Measurements from ENCODE around the gene C6orf62.
"Not testable (repeated sequence)": the region's sequence is repeated elsewhere in the genome, so short reads cannot be mapped to it uniquely, and the experiment has no call there.

Gene C6orf62

DNA sequence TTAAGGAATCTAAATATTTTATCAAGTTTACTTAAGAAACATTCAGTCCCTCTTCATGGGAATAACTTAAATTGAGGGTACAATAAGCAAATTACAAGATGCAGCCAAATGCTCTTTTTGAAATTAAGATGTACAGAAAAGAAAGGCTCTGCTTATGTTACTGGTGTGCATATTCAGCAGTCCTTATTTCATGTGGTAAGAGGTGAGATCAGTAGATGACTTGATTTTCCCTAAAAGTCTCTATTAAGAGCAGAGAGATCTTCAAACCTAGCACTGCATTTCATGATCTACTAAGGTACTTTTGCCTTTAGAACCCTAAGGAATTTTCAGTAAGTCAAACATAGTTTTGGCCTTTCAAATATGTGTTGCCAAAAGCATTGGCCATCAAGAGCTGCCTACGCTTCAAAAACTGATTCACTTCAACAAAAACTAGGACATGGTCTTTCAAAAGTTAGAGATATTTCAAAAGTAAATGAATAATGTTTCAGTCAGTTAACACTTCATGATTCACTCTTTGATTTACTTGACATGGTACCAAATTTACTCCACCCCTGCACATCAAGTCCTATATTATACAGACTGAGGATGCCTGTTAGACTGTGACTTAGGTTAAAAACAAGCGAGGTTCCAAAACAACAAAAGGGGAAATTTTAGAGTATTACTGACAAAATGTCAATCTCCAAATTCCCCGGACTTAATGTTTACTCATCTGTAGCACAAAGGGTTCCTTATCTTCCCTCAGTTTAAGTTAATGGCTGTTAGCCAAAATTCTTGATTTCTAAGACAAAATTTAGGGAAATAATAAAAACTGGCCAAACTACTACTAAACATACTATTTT is 19.2 kb downstream of the C6orf62 start:
- no peak for DNase-seq (ENCODE audit: low spot score)

DNA sequence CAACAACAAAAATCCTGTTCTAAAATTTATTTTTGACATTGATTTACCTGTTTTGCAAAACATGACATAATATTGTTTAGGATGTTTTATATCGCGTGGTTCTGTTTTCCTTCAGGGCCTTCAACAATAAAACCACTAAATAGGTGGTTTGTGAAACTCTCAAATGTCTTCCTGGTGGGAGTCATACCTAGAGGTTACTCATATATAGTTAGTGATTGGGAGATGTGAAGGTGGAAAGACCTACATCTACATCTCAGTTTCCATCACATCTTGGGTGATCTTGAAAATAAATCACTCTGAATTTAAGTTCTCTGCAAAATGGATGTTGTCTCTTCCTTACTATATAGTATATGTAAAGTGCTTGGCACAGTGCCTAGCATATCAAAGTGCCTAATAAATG is 22.9 kb downstream of the C6orf62 start:
- DNase-seq (ENCODE audit: low spot score): no peak

DNA sequence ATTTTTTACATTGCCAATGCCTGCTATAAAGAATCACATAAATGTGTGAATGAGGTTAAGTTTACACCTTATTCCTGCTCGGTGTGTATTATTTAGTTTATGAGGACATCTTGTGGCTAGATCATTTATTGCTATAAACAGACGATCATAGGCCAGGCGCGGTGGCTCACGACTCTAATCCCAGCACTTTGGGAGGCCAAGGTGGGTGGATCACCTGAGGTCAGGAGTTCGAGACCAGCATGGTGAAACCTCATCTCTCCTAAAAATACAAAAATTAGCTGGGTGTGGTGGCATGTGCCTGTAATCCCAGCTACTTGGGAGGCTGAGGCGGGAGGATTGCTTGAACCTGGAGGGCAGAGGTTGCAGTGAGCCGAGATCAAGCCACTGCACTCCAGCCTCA is 23.3 kb downstream of the C6orf62 start:
- DNase-seq (ENCODE audit: low spot score): peak; percentile 64

DNA sequence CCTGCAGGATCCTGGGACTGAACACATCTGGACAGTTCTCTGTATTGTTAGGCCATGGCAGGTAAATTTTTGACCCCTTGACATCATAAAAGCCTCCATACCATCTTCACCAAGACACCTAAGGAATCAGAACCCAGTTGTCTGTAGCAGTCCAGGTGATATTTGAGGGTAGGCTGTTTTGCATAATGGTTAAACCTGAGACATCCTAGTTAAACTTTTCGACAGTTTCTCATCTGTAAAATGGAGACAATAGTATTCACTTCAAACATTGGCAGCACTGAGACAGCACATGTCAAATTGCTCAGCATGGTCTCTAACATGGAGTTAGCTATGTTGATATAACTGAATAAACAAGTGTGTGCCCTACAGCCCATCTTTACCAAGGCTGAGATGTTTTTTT is 24.8 kb downstream of the C6orf62 start:
- no peak for DNase-seq (ENCODE audit: low spot score)

DNA sequence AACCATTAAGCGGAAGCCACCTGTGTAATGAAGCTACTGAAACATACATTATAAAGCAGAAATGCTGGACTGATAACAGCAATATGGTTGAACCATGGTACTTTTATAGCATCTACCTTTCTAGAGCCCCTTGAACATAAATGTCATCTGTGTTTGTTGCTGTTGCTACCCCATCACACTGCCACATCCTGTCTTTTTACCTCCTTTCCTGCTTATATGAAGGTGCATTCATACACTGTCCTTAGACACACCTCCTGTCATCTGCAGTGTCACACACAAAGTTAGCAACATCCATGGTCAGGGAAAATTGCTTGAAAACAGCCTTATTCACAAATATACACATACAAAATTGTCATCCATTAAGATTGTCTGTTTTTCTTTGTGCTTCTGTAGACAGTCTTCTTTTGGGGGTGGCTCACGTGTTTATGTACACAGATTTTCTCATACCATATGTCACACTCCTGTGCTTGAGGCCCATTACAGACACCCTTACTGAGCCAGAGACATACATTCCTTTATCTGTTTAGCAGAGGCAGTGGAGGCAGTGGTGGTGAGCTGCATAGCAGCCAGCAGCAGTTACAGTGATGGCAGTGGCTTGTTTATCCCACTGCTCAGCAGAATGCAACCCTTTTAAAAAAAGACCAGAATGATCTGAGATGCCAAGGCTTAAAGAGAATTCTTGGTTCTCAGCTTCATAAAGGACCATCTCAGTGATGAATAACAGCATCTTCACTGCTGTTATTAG is 25.9 kb downstream of the C6orf62 start:
- no peak for DNase-seq (ENCODE audit: low spot score)

DNA sequence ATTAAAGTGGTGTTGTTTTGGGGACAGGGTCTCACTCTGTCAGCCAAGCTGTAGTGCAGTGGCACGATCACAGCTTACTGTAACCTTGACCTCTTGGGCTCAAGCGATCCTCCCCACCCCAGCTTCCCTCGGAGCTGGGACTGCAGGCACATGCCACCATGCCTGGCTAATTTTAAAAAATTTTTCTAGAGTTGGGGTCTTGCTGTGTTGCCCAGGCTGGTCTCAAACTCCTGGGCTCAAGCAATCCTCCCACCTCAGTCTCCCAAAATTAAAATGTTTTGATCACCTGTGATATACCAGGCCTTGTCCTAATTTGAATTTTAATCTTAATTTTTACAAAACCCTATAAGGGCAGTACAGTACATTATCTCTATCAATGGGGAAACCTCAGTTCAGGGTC is 26.5 kb downstream of the C6orf62 start:
- DNase-seq (ENCODE audit: low spot score): no peak

DNA sequence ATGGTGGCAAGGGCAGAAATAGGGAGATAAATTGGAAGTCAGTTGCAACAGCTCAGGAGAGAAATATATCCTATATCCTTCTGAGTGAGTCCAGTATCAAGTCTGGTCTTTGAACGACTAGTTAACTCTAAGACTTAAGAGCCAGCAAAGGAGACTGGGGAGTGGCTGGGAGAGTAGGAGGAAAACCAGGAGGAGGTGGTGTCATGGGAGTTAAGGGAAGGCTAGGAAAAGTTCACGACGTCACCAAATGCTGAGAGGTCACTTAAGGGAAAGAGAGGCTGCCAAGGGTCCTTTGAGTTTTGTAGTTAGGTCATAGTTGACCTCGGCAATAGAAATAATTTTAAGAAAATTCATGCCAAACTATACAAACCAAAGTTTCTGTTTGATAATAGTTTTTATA is 27.0 kb downstream of the C6orf62 start:
- no peak for DNase-seq (ENCODE audit: low spot score)

DNA sequence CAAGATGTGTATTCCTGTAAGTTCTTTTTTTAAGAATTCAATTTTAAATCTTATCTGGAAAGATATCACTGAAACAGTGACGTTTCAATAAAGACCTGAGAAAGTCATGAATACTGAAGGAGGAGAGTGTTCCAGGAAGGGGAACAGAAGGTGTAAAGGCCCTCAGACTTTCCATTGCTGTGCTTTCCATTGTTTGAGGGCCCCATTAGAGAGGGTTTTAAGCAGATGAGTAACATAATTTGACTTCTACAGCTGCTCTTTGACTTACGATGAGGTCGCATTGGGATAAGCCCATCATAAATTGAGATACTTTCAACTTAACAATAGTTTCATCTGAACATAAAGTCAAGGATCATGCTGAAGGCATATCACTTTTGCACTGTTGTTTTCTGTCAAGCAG is 27.4 kb downstream of the C6orf62 start:
- DNase-seq (ENCODE audit: low spot score): no peak

DNA sequence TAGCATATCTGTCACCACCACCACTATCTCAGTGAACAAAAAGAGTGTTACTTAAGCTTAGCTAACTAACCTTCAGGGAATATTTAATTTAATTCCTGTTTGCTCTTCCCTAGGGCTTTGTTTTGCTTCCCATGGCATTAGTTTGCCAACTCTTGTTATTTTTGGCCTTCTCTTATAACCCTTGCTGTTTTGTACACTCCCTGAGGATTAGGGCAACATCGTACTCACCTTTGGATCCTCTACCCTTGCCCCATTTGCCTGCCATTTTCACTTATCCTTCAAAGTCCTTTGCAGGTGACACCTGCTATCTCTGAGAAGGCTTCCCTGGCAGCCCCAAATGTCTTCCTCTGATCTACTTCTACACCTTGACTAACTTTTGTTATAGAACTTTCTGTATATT is 28.4 kb downstream of the C6orf62 start:
- no peak for DNase-seq (ENCODE audit: low spot score)

DNA sequence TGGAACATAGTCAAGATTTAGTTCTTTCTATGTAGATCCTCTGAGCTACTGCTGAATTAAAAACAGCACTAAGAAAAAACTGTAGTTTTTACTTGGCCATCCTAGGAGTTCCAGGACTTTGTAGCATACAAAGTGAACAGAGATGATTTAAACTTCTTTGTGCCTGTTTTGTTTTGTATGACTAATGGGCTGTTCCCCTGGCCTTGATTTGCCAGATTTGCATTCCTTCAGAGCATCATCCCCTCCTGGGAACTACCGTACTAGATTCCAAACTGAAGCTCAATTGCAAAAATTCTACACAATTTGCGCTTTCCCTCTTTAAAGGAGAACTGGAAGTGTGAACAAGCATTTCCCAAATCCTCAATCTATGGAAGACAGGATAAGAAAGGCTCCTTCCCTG is 29.0 kb downstream of the C6orf62 start:
- no peak for DNase-seq (ENCODE audit: low spot score)

DNA sequence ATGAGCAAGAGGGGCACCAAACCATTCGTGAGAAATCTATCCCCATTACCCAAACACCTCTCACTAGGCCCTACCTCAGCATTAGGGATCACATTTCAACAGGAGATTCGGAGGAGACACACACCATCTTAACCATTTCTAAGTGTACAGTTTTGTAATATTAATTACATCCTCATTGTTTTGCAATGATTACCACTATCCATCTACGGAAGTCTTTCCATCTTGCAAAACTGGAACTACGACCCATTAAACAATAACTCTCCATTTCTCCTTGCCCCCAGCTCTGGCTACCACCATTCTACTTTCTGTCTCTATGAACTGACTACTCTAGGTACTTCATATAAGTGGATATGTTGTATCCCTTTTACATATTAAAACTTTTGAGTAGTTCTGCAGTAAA is 32.0 kb downstream of the C6orf62 start:
- no peak for DNase-seq (ENCODE audit: low spot score)

DNA sequence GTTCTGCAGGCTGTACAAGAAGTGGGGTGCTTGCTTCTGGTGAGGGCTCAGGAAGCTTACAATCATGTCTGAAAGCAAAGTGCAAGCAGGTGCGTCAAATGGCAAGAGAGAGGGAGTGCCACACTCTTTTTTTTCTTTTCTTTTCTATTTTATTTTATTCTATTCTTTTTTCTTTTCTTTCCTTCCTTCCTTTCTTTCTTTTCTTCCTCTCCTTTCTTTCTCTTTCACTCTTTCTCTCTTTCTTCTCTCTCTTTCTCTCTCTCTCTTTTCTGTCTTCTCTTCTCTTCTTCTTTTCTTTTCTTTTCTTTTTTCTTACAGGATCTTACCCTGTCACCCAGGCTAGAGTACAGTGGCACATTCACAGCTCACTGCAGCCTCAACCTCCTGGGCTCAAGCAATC is 32.5 kb downstream of the C6orf62 start:
- DNase-seq (ENCODE audit: low spot score): no peak

DNA sequence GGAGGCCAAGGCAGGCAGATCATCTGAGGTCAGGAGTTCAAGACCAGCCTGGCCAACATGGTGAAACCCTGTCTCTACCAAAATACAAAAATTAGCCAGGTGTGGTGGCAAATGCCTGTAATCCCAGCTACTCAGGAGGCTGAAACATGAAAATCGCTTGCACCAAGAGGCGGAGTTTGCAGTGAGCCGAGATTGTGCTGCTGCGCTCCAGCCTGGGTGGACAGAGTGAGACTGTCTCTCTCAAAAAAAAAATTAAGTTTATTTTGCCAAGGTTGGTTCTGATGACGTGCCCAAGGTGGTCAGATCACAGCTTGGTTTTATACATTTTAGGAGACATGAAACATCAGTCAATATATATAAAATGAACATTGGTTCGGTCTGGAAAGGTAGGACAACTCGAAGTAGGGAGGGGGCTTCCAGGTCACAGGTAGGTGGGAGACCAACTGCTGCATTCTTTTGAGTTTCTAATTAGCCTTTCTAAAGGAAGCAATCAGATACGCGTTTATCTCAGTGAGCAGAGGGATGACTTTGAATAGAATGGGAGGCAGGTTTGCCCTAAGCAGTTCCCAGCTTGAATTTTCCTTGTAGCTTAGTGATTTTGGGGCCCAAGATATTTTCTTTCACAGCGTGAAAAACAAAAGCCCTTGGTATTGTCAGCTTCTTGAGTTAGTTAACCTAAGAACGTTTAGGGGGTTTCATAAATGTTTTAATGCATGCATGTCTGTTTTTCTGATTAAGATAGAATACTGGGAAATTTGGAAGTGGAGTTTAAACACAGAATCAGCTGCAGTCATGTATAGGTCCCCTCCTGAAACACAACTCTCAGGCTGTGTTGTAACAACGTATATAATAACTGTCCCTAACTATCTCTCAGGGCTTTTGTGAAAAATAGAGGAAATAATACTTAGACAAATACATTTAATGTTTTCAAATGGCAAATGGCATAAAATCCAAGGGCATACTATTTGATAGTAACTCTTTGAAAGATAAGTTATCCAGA is 35.4 kb downstream of the C6orf62 start:
- no peak for DNase-seq (ENCODE audit: low spot score)

DNA sequence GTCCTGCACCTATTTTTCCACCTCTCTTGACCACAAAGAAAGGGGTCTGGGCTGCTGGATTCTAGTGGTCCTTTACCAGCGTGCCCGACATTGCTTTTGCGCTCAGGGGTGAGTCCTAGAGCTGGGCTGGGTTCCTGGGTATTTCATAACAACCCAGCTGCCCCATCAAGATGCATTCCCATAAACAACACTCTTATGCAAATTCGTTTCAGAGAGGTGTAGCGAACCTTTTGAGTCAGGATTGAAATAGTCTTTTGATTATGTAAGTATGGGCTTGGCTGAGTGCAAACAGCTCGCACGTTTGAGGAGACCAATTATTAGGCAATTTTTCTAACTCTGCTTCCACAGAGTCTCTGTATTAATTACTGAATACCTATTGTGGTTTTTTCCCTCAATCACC is 38.4 kb downstream of the C6orf62 start:
- no peak for DNase-seq (ENCODE audit: low spot score)

DNA sequence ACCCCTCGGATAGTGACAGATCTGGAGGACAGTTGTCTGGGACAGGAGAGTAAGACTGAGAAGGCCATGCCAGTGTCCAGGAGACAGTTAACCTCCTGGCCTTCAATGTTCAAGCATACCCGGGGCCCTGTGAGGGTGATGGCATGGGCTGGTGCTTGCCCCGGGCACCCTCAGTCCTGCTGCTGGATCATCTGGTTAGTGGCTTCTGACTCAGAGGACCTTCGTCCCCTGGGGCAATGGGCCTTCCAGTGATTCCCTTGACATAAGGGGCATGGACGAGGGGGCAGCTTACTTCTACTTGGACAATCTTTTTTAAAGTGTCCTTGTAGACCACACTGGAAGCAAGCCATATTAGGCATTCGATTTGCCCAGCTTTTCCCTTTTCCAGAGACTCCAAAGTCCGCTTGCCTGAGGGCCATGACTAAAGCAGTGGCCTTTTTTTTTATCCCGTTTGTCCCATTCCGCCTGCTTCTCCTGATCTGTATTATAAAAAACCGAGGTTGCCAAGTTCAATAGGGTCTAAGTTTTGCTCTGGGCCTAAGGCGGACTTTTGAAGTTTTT is 40.1 kb downstream of the C6orf62 start:
- not testable (repeated sequence) for DNase-seq (ENCODE audit: low spot score)

DNA sequence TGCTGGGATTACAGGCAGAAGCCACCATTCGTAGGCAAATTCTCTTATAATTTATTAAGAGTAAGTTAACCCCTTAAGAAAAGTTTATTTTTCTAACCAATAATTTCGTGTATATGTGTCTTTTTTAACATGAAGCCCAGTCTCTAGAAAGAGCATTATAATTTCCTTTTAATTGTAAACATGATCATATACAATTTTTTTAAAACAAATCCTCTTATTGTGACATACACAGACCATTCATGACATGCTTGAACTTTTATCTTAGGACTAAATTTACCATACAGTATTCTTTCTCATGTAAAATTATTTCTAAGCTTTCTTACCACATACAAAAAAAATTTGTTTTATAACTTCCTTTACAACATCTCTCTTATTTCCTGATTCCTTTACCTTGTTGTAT is 45.3 kb downstream of the C6orf62 start:
- DNase-seq (ENCODE audit: low spot score): no peak

DNA sequence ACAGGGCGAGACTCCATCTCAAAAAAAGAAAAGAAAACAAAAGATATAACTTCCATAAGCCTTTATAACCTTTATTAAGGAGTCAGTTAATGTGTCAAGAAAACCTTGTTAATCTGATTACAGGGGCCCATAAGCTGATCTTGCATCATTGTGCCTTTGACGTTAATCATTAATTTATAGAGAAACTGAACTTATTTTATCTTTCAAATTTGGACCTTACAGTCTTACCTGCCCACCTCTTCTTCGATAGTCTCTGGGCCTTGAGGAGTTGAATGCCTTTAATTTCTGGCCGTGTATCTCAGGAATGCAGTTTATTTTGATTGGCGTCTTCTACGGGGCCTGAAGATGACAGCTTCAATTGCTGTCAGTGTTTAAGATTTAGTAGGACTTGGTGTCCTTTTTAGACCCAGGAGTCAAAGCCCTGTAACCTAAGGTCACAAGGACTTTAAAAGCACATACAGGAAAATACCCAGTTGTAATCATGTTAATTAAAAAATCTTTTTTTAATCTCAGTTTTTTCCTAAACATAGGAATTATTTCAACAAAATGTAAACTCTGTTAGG is 46.3 kb downstream of the C6orf62 start:
- DNase-seq (ENCODE audit: low spot score): no peak

DNA sequence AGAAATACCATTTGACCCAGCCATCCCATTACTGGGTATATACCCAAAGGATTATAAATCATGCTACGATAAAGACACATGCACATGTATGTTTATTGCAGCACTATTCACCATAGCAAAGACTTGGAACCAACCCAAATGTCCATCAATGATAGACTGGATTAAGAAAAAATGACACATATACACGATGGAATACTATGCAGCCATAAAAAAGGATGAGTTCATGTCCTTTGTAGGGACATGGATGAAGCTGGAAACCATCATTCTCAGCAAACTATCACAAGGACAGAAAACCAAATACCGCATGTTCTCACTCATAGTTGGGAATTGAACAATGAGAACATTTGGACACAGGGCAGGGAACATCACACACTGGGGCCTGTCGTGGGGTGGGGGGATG is 47.9 kb downstream of the C6orf62 start:
- not testable (repeated sequence) for DNase-seq (ENCODE audit: low spot score)

DNA sequence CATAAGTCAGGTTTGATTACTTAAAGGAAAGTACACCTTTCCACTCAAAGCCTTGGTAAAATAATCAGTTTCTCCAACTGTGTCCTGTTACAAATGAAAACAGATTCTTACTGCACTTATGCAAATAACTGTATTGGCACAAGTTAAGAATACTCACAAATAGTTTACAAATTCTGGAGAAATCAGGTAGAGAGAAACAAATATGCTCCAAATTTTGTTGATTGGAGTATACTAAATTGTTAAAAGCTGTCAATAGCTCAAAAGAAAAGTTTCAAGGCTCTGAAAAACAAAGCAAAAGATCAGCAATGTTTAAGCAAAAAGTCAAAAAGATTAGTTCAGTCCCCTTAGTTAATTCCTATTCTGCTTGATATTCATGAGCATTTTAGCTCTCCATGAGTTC is 48.5 kb downstream of the C6orf62 start:
- not testable (repeated sequence) for DNase-seq (ENCODE audit: low spot score)

DNA sequence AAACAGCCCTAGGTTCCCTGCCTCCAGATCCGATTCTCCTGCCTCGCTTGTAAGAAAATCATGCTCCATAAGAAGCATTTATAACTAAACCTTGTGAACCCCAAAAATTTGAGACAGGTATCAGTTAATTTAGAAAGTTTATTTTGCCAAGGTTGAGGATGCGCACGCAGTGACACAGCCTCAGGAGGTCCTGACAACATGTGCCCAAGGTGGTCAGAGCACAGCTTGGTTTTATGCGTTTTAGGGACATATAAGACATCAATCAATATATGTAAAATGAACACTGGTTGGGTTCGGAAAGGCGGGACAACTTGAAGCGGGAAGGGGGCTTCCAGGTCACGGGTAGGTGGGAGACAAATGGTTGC is 50.0 kb downstream of the C6orf62 start:
- DNase-seq (ENCODE audit: low spot score): no peak

DNA sequence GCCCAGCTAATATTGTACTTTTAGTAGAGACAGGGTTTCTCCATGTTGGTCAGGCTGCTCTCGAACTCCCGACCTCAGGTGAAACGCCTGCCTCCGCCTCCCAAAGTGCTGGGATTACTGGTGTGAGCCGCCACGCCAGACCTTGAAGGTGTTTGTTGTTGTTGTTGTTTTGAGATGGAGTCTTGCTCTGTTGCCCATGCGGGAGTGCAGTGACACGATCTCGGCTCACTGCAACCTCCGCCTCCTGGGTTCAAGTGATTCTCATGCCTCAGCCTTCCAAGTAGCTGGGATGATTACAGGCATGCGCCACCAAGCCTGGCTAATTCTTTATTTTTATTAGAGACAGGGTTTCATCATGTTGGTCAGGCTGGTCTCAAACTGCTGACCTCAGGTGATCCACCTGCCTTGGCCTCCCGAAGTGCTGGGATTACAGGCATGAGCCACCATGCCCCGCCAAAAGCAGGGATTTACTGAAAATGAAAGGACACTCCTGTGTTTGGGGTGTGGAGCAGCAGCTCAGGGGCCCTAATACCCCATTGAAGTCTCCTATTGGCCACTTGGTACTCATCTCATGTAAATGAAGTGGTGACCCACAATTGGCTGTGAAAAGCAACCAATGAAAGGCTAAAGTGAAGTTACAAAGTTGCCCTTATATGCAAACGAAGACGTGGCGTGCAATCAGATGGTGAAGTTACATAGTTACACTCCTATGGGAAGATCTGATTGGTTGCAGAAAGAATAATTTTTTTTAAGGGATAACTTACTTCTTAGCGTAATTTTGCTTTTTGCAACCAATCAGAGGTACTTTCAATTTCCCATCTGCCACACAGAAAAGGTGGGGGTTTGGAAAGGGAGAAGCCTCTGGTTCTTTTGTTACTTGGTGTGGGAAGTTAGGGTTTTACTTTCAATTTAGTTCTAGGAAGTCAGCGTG is 50.6 kb downstream of the C6orf62 start:
- DNase-seq (ENCODE audit: low spot score): peak; percentile 29

All from kidney tubule cell (primary cell).